Measurements from ENCODE around the gene NRXN3. TPM values are rescaled to one million over a fixed set of nuclear protein-coding genes. Genes with fewer than 3 reads are reported as not detected.
"Not testable (repeated sequence)": the region's sequence is repeated elsewhere in the genome, so short reads cannot be mapped to it uniquely, and the experiment has no call there.

Gene NRXN3
- polyA plus RNA-seq, 1 donor (not counting 4 experiments of a cell fraction or from before 2014, with no cell fraction given), result 0.89 TPM

- H3K36me3 ChIP-seq (ENCODE audit: control insufficient read depth in 2 of 2, extremely low read depth in 1 of 2, insufficient read depth in 2 of 2, low read length in 2 of 2), result no peaks in the 10 kb centered on the region
- no peaks in the 10 kb centered on the region for H4K20me1 ChIP-seq (ENCODE audit: control insufficient read depth, extremely low read depth, insufficient read depth, low read length)
- peaks cover 13% of the 10 kb centered on the region for H3K4me1 ChIP-seq (ENCODE audit: control insufficient read depth, extremely low read depth, insufficient read depth, low read length)
- H3K9ac ChIP-seq (ENCODE audit: control insufficient read depth, extremely low read depth, insufficient read depth, low read length), result no peak overlapping the region
- peak; percentile 93 for FAIRE-seq
- no peak for TF ChIP-seq EZH2 (IDR thresholded peaks at IDR 0.05; ENCODE audit: low read length)
- H3K27ac ChIP-seq (ENCODE audit: control insufficient read depth, insufficient read depth, low read length), result no peak overlapping the region
- dilution Hi-C loops (cut with MboI; ENCODE audit: extremely low pct_ligation_motif_present, low sequenced_read_pairs), result no loop called here
- no peak overlapping the region for H3K4me2 ChIP-seq (ENCODE audit: control insufficient read depth, extremely low read depth, insufficient read depth, low read depth, low read length)
- no peaks in the 10 kb centered on the region for H3K79me2 ChIP-seq (ENCODE audit: control insufficient read depth, insufficient read depth, low read length)
- no peaks in the 10 kb centered on the region for H3K9me3 ChIP-seq (ENCODE audit: control insufficient read depth, low read depth, low read length)
- H2AFZ ChIP-seq (ENCODE audit: control insufficient read depth, low read length), result no peak overlapping the region
- no peaks in the 10 kb centered on the region for H3K9me1 ChIP-seq (ENCODE audit: control insufficient read depth, extremely low read depth, insufficient read depth, low read length)
- no peak overlapping the region for H3K4me3 ChIP-seq (ENCODE audit: control insufficient read depth in 2 of 3, extremely low read depth in 1 of 3, insufficient read depth in 2 of 3, low read depth in 1 of 3, low read length in 3 of 3)
- peak; percentile 50 for DNase-seq (ENCODE audit: low read depth, low spot score)
- H3K27me3 ChIP-seq (ENCODE audit: control insufficient read depth, extremely low read depth, insufficient read depth, low read length), result no peaks in the 10 kb centered on the region
These were observed 848.7 kb downstream of the NRXN3 start for GRCh38 chr14:79018836-79019235.

- H2AFZ ChIP-seq (ENCODE audit: control insufficient read depth, low read length); H3K9ac ChIP-seq (ENCODE audit: control insufficient read depth, extremely low read depth, insufficient read depth, low read length); H3K4me2 ChIP-seq (ENCODE audit: control insufficient read depth, extremely low read depth, insufficient read depth, low read depth, low read length); H3K9me1 ChIP-seq (ENCODE audit: control insufficient read depth, extremely low read depth, insufficient read depth, low read length); DNase-seq (ENCODE audit: low read depth, low spot score); H3K4me3 ChIP-seq (ENCODE audit: control insufficient read depth in 2 of 3, extremely low read depth in 1 of 3, insufficient read depth in 2 of 3, low read depth in 1 of 3, low read length in 3 of 3); H4K20me1 ChIP-seq (ENCODE audit: control insufficient read depth, extremely low read depth, insufficient read depth, low read length); dilution Hi-C loops (cut with MboI; ENCODE audit: extremely low pct_ligation_motif_present, low sequenced_read_pairs); FAIRE-seq; H3K9me3 ChIP-seq (ENCODE audit: control insufficient read depth, low read depth, low read length); H3K79me2 ChIP-seq (ENCODE audit: control insufficient read depth, insufficient read depth, low read length); H3K36me3 ChIP-seq (ENCODE audit: control insufficient read depth in 2 of 2, extremely low read depth in 1 of 2, insufficient read depth in 2 of 2, low read length in 2 of 2); H3K27me3 ChIP-seq (ENCODE audit: control insufficient read depth, extremely low read depth, insufficient read depth, low read length); H3K27ac ChIP-seq (ENCODE audit: control insufficient read depth, insufficient read depth, low read length): not testable (repeated sequence)
- H3K4me1 ChIP-seq (ENCODE audit: control insufficient read depth, extremely low read depth, insufficient read depth, low read length), result peaks cover 13% of the 10 kb centered on the region
These were observed 849.7 kb downstream of the NRXN3 start for GRCh38 chr14:79019898-79020297.

GRCh38 chr14:79021766-79022165 lies 851.6 kb downstream of the NRXN3 start:
- H3K36me3 ChIP-seq (ENCODE audit: control insufficient read depth in 2 of 2, extremely low read depth in 1 of 2, insufficient read depth in 2 of 2, low read length in 2 of 2), result no peaks in the 10 kb centered on the region
- no peak overlapping the region for H3K4me3 ChIP-seq (ENCODE audit: control insufficient read depth in 2 of 3, extremely low read depth in 1 of 3, insufficient read depth in 2 of 3, low read depth in 1 of 3, low read length in 3 of 3)
- H3K27me3 ChIP-seq (ENCODE audit: control insufficient read depth, extremely low read depth, insufficient read depth, low read length), result no peaks in the 10 kb centered on the region
- H3K9me1 ChIP-seq (ENCODE audit: control insufficient read depth, extremely low read depth, insufficient read depth, low read length), result no peaks in the 10 kb centered on the region
- no peaks in the 10 kb centered on the region for H3K79me2 ChIP-seq (ENCODE audit: control insufficient read depth, insufficient read depth, low read length)
- no peak for DNase-seq (ENCODE audit: low read depth, low spot score)
- dilution Hi-C loops (cut with MboI; ENCODE audit: extremely low pct_ligation_motif_present, low sequenced_read_pairs), result no loop called here
- H3K4me1 ChIP-seq (ENCODE audit: control insufficient read depth, extremely low read depth, insufficient read depth, low read length), result peaks cover 10% of the 10 kb centered on the region
- no peaks in the 10 kb centered on the region for H4K20me1 ChIP-seq (ENCODE audit: control insufficient read depth, extremely low read depth, insufficient read depth, low read length)
- H2AFZ ChIP-seq (ENCODE audit: control insufficient read depth, low read length), result no peak overlapping the region
- TF ChIP-seq EZH2 (IDR thresholded peaks at IDR 0.05; ENCODE audit: low read length) (no peak), CTCF (optimal IDR thresholded peaks at IDR 0.05 in 1 of 3, IDR thresholded peaks at IDR 0.05 in 1 of 3, conservative IDR thresholded peaks at IDR 0.05 in 1 of 3; ENCODE audit: extremely low read depth in 1 of 3, insufficient read depth in 2 of 3, low read length in 3 of 3) (no peak)
- H3K9me3 ChIP-seq (ENCODE audit: control insufficient read depth, low read depth, low read length), result no peaks in the 10 kb centered on the region
- no peak overlapping the region for H3K4me2 ChIP-seq (ENCODE audit: control insufficient read depth, extremely low read depth, insufficient read depth, low read depth, low read length)
- H3K27ac ChIP-seq (ENCODE audit: control insufficient read depth, insufficient read depth, low read length), result no peak overlapping the region
- no peak overlapping the region for H3K9ac ChIP-seq (ENCODE audit: control insufficient read depth, extremely low read depth, insufficient read depth, low read length)
- no peak for FAIRE-seq
